Lung (tissue), 12 donors: Measurements from ENCODE around the gene LRRTM4. TPM values are rescaled to one million over a fixed set of nuclear protein-coding genes. Genes with fewer than 3 reads are reported as not detected.
A peak's percentile ranks its signal among the peaks of the same experiment; 100 is the strongest.

Experiments used
- ATAC-seq: fragments of 200-7000 bp; cut with Tn5 transposase; one replicate; pipeline ENCODE4 v1.9.1; 2020; ENCODE audit warnings: moderate number of reproducible peaks; ENCODE audit not compliant: insufficient read depth, low FRiP score
- DNase-seq, 3 donors: peaks; one replicate each; pipeline ENCODE4 v3.0.0-alpha.2; 2013 to 2017
- H3K27ac ChIP-seq, 2 donors: one replicate each; pipeline ENCODE4 v1.5.1; 2013; ENCODE audit warnings: mild to moderate bottlenecking in 2 of 2, moderate library complexity in 2 of 2, control low read depth in 1 of 2, inconsistent platforms in 1 of 2, low read depth in 1 of 2, low read length in 1 of 2
- H3K27me3 ChIP-seq, 3 donors: one replicate each; pipeline ENCODE4 v1.5.1; 2013; ENCODE audit warnings: low read length in 2 of 3; ENCODE audit not compliant: control insufficient read depth in 3 of 3, insufficient read depth in 3 of 3
- H3K36me3 ChIP-seq, 4 donors: one replicate each; pipeline ENCODE4 v1.5.1; 2013; ENCODE audit warnings: low read length in 4 of 4, mild to moderate bottlenecking in 1 of 4, moderate library complexity in 1 of 4; ENCODE audit not compliant: control insufficient read depth in 4 of 4, insufficient read depth in 4 of 4
- H3K4me1 ChIP-seq, 5 donors: one replicate each; pipeline ENCODE4 v1.5.1; 2013; ENCODE audit warnings: low read length in 5 of 5, mild to moderate bottlenecking in 2 of 5, moderate library complexity in 1 of 5; ENCODE audit not compliant: control insufficient read depth in 5 of 5, insufficient read depth in 5 of 5
- H3K4me3 ChIP-seq: one replicate; pipeline ENCODE4 v1.5.1; 2013; ENCODE audit warnings: mild to moderate bottlenecking, control low read depth, moderate library complexity
- H3K9ac ChIP-seq, 2 donors: one replicate each; pipeline ENCODE4 v1.5.1; 2013; ENCODE audit warnings: low read length in 2 of 2, control low read depth in 1 of 2; ENCODE audit not compliant: insufficient read depth in 1 of 2
- H3K9me3 ChIP-seq, 4 donors: one replicate each; pipeline ENCODE4 v1.5.1; 2013; ENCODE audit warnings: low read length in 3 of 4, mild to moderate bottlenecking in 1 of 4, moderate library complexity in 1 of 4; ENCODE audit not compliant: control insufficient read depth in 4 of 4, insufficient read depth in 3 of 4
- CTCF ChIP-seq: IDR thresholded peaks from 2 replicates; pipeline ENCODE4 v1.5.1; 2012; ENCODE audit warnings: mild to moderate bottlenecking; ENCODE audit errors: control extremely low read depth, extremely low read depth
- WGBS, 2 donors: extraction: QIAGEN DNeasy Blood & Tissue Kit; methylation state at CpG; one replicate each; pipeline ENCODE4 v1.1.7; 2013; 5-methylcytosine and 5-hydroxymethylcytosine counted together
- polyA plus RNA-seq, 2 donors: library from polyadenylated mRNA; stranded (reverse); fragments of 200-250 nt; gene quantifications; one replicate each; pipeline ENCODE4 v1.2.1, GENCODE V29; 2013
- total RNA-seq, 2 donors: library from RNA; depleted of rRNA in 1 of 2; stranded (reverse); fragments of >200 nt in 1 of 2; gene quantifications; one replicate each; pipeline ENCODE4 v1.2.1, GENCODE V29; 2014 to 2021
- donor health status: control.
- donor health status: control.
- donor health status: Bipolar disorder and iron deficiency.
- donor health status: healthy.
- donor health status: DM: yes; HTN: yes; CAD: no.

Gene LRRTM4
- total and polyA plus RNA-seq, 4 donors: 0.08 to 9.2 (median 1.2) TPM; not detected in 1

- no peak for TF ChIP-seq CTCF
- H3K27me3 ChIP-seq: no peaks in the 10 kb centered on the region
- ATAC-seq (no peak), DNase-seq (peak; percentile 33 to 91 (median 90))
- no peak overlapping the region for H3K4me3 ChIP-seq
- no peaks in the 10 kb centered on the region for H3K9me3 ChIP-seq
- no peak overlapping the region for H3K9ac ChIP-seq
- WGBS, 2 donors: 32 to 45% methylated on average over 2 of the region's 2 CpGs
- H3K27ac ChIP-seq: no peak overlapping the region
- H3K4me1 ChIP-seq: peaks cover 0 to 20% (median 0%) of the 10 kb centered on the region in 5 donors
- H3K36me3 ChIP-seq: no peaks in the 10 kb centered on the region
Observed at GRCh38 chr2:76946631-76947145, 575.5 kb downstream of the LRRTM4 start.

GRCh38 chr2:76940559-76940958, 581.6 kb downstream of the LRRTM4 start:
- ATAC-seq (no peak), DNase-seq (no peak)
- TF ChIP-seq CTCF: no peak
- no peak overlapping the region for H3K27ac ChIP-seq
- no peaks in the 10 kb centered on the region for H3K36me3 ChIP-seq
- 57 to 78% methylated on average over 3 of the region's 3 CpGs for WGBS, 2 donors
- H3K4me1 ChIP-seq: peaks cover 0 to 5% (median 0%) of the 10 kb centered on the region in 5 donors
- no peak overlapping the region for H3K4me3 ChIP-seq
- H3K9me3 ChIP-seq: no peaks in the 10 kb centered on the region
- H3K27me3 ChIP-seq: no peaks in the 10 kb centered on the region
- no peak overlapping the region for H3K9ac ChIP-seq

- Histone ChIP-seq H3K9ac (no peak overlapping the region), H3K27ac (no peak overlapping the region), H3K4me3 (no peak overlapping the region), H3K27me3 (no peaks in the 10 kb centered on the region), H3K36me3 (no peaks in the 10 kb centered on the region), H3K4me1 (no peaks in the 10 kb centered on the region), H3K9me3 (no peaks in the 10 kb centered on the region)
- DNase-seq (no peak), ATAC-seq (no peak)
- TF ChIP-seq CTCF: no peak
Observed at GRCh38 chr2:76938153-76938552, 584.0 kb downstream of the LRRTM4 start.

GRCh38 chr2:76932550-76932949, 589.6 kb downstream of the LRRTM4 start:
- 83 to 84% methylated on average over 2 of the region's 2 CpGs for WGBS, 2 donors
- Histone ChIP-seq H3K27ac (no peak overlapping the region), H3K27me3 (no peaks in the 10 kb centered on the region), H3K4me1 (no peaks in the 10 kb centered on the region), H3K9me3 (no peaks in the 10 kb centered on the region), H3K36me3 (no peaks in the 10 kb centered on the region), H3K4me3 (no peak overlapping the region), H3K9ac (no peak overlapping the region)
- no peak for ATAC-seq
- no peak for TF ChIP-seq CTCF
- DNase-seq: no peak
